Loucy (cell line): ENCODE results near the gene IKZF5.

Experiments used
- H2AFZ ChIP-seq: fragments of 200-600 bp; sonication (generic); 2 replicates; pipeline ENCODE4 v1.6.0; 2016; ENCODE audit warnings: antibody characterized with exemption, mild to moderate bottlenecking, low read length, moderate library complexity
- H3F3A ChIP-seq: fragments of 200-600 bp; 2 replicates; pipeline ENCODE4 v1.6.0; 2016; ENCODE audit warnings: antibody characterized with exemption, low read depth, mild to moderate bottlenecking
- H3K27me3 ChIP-seq: fragments of 200-600 bp; sonication (generic); 2 replicates; pipeline ENCODE4 v1.6.1; 2014; ENCODE audit warnings: low read length, mild to moderate bottlenecking; ENCODE audit not compliant: insufficient read depth, poor library complexity, severe bottlenecking
- H3K36me3 ChIP-seq: fragments of 200-600 bp; sonication (generic); 2 replicates; pipeline ENCODE4 v1.6.1; 2016; ENCODE audit warnings: low read length; ENCODE audit not compliant: insufficient read depth
- H3K4me1 ChIP-seq: fragments of 200-600 bp; sonication (generic); 2 replicates; pipeline ENCODE4 v1.5.1; 2014; ENCODE audit warnings: low read length, mild to moderate bottlenecking; ENCODE audit not compliant: insufficient read depth, poor library complexity, severe bottlenecking
- H3K4me2 ChIP-seq: fragments of 200-600 bp; sonication (generic); 2 replicates; pipeline ENCODE4 v1.6.0; 2014; ENCODE audit warnings: antibody characterized with exemption, low read length, low read depth, mild to moderate bottlenecking; ENCODE audit not compliant: poor library complexity, severe bottlenecking
- H3K4me3 ChIP-seq: fragments of 200-600 bp; sonication (generic); 2 replicates; pipeline ENCODE4 v1.5.1; 2014; ENCODE audit warnings: low read length, mild to moderate bottlenecking, mixed read lengths; ENCODE audit not compliant: poor library complexity, severe bottlenecking
- H3K79me2 ChIP-seq: fragments of 200-600 bp; sonication (generic); 2 replicates; pipeline ENCODE4 v1.6.1; 2014; ENCODE audit warnings: low read length; ENCODE audit not compliant: insufficient read depth
- H3K9ac ChIP-seq: fragments of 200-600 bp; sonication (generic); 2 replicates; pipeline ENCODE4 v1.6.0; 2014; ENCODE audit warnings: mild to moderate bottlenecking, low read depth, low read length, moderate library complexity; ENCODE audit not compliant: poor library complexity, severe bottlenecking
- H3K9me2 ChIP-seq: fragments of 200-600 bp; sonication (generic); replicated peaks from 2 replicates; pipeline ENCODE4 v1.6.1; 2016; ENCODE audit warnings: low read depth, low read length, mixed read lengths
- H3K9me3 ChIP-seq: fragments of 200-600 bp; sonication (generic); 2 replicates; pipeline ENCODE4 v1.6.1; 2014; ENCODE audit warnings: mild to moderate bottlenecking, antibody characterized with exemption, low read length, low read depth; ENCODE audit not compliant: insufficient read depth
- H4K20me1 ChIP-seq: fragments of 200-600 bp; sonication (generic); 2 replicates; pipeline ENCODE4 v1.6.0; 2014; ENCODE audit warnings: antibody characterized with exemption, low read length, mild to moderate bottlenecking; ENCODE audit not compliant: insufficient read depth, poor library complexity, severe bottlenecking
- CTCF ChIP-seq: fragments of 200-600 bp; sonication (generic); conservative IDR thresholded peaks from 2 replicates; pipeline ENCODE4 v1.5.1; 2014; ENCODE audit warnings: mild to moderate bottlenecking, antibody characterized with exemption, low read length
- EZH2phosphoT487 ChIP-seq: fragments of 200-600 bp; IDR thresholded peaks from 2 replicates; pipeline ENCODE4 v1.6.1; 2018; ENCODE audit warnings: antibody characterized with exemption, mild to moderate bottlenecking, moderate library complexity, borderline replicate concordance

IKZF5 gene

DNA sequence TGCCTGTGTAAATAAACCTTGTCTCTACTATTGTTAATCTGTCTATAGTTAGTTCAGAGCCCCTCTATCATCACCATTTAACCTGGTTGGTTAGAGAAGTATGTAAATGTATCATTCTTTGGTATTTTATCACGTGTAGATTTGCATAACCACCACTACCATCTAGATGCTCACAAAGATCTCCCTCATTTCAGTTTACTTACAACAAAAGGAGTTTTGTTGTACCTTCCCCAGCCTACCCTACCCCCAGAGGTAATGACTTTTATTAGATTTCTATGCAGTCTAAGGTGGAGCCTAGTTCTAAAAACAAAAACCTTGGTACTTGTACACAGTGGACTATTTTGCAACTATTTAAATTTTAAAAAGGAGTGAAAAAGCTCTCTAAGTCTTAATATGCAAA is 17.7 kb upstream of the IKZF5 start:
- no peaks in the 10 kb centered on the region for H3F3A ChIP-seq
- H3K9me3 ChIP-seq: no peaks in the 10 kb centered on the region
- no peak overlapping the region for H3K4me3 ChIP-seq
- no peaks in the 10 kb centered on the region for H3K79me2 ChIP-seq
- TF ChIP-seq EZH2phosphoT487: no peak
- TF ChIP-seq CTCF: no peak
- H3K4me1 ChIP-seq: no peaks in the 10 kb centered on the region
- H3K4me2 ChIP-seq: no peak overlapping the region
- H3K27me3 ChIP-seq: no peaks in the 10 kb centered on the region
- H2AFZ ChIP-seq: no peak overlapping the region
- no peaks in the 10 kb centered on the region for H4K20me1 ChIP-seq
- no peaks in the 10 kb centered on the region for H3K36me3 ChIP-seq
- H3K9ac ChIP-seq: no peak overlapping the region
- H3K9me2 ChIP-seq: no peaks in the 10 kb centered on the region

DNA sequence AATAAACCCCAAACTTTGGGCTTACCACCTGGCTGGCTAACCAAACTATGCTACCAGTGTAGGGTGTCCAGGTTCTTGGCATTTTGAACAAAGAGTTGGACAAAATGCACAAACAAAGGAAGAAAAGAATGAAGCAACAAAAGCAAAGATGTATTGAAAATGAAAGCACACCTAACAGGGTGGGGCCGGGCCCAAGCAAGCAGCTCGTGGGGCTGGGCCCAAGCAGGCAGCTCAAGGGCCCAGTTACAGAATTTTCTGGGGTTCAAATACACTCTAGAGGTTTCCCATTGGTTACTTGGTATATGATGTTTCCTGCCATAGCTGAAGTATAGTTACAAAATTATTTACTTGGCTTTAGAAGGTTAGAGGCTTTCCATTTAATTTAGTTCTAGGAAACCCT is 15.9 kb upstream of the IKZF5 start:
- H3K4me2 ChIP-seq: no peak overlapping the region

DNA sequence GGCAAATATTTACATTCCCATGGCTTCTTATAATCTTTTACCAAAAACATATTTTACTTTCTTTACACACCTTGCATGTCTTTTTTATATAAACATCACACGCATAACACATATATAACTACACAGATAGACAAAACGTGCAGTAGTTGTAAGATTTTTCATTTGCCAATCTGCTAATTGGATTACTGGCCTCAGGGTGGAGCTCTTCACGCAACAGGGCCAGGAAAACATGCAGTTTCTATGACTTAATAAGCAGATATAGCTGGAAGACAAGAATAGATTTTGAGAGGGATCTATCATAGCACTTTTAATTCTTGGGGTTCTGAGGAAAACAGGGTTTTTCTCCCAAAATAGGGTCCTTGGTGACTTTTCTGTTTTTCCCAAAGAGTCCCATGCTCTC is 12.9 kb upstream of the IKZF5 start:
- no peaks in the 10 kb centered on the region for H4K20me1 ChIP-seq
- no peaks in the 10 kb centered on the region for H3K9me3 ChIP-seq
- no peaks in the 10 kb centered on the region for H3K36me3 ChIP-seq
- no peaks in the 10 kb centered on the region for H3K79me2 ChIP-seq
- no peak overlapping the region for H3K4me3 ChIP-seq
- no peaks in the 10 kb centered on the region for H3K9me2 ChIP-seq
- H3F3A ChIP-seq: no peaks in the 10 kb centered on the region
- H3K27me3 ChIP-seq: no peaks in the 10 kb centered on the region
- no peak overlapping the region for H3K9ac ChIP-seq
- H3K4me1 ChIP-seq: no peaks in the 10 kb centered on the region
- no peak overlapping the region for H2AFZ ChIP-seq
- TF ChIP-seq CTCF (peak; percentile 81), EZH2phosphoT487 (no peak)
- no peak overlapping the region for H3K4me2 ChIP-seq

More for the DNA sequence above, 15.9 kb upstream of the IKZF5 start:
- Histone ChIP-seq H3K79me2 (no peaks in the 10 kb centered on the region), H3K4me3 (no peak overlapping the region), H3K27me3 (no peaks in the 10 kb centered on the region), H3K9me3 (no peaks in the 10 kb centered on the region), H3F3A (no peaks in the 10 kb centered on the region), H2AFZ (no peak overlapping the region), H4K20me1 (no peaks in the 10 kb centered on the region), H3K9me2 (no peaks in the 10 kb centered on the region), H3K4me1 (no peaks in the 10 kb centered on the region), H3K36me3 (no peaks in the 10 kb centered on the region), H3K9ac (no peak overlapping the region)
- no peak for TF ChIP-seq EZH2phosphoT487
- TF ChIP-seq CTCF: no peak
